Caki2 (cell line): ENCODE results near the gene LAG3. TPM values are rescaled to one million over a fixed set of nuclear protein-coding genes. Genes with fewer than 3 reads are reported as not detected.

Experiments used
- DNase-seq: peaks from one replicate; pipeline ENCODE4 v3.0.0-alpha.2; 2015; ENCODE audit warnings: low read depth
- in situ Hi-C: cut with HindIII; loops from 2 replicates; pipeline ENCODE4 v1.10.0; 2016; ENCODE audit warnings: low sequenced_read_pairs, low pct_unique_long_range_greater_than_20kb, mixed read lengths
- total RNA-seq: library from RNA; depleted of rRNA; stranded (reverse); fragments of >200 nt; shearing (Covaris generic); gene quantifications from 2 replicates; pipeline ENCODE4 v1.2.3, GENCODE V29; 2014; ENCODE audit warnings: low replicate concordance

LAG3 gene
- total RNA-seq, 1 experiment from 2014 or later = not detected

DNA sequence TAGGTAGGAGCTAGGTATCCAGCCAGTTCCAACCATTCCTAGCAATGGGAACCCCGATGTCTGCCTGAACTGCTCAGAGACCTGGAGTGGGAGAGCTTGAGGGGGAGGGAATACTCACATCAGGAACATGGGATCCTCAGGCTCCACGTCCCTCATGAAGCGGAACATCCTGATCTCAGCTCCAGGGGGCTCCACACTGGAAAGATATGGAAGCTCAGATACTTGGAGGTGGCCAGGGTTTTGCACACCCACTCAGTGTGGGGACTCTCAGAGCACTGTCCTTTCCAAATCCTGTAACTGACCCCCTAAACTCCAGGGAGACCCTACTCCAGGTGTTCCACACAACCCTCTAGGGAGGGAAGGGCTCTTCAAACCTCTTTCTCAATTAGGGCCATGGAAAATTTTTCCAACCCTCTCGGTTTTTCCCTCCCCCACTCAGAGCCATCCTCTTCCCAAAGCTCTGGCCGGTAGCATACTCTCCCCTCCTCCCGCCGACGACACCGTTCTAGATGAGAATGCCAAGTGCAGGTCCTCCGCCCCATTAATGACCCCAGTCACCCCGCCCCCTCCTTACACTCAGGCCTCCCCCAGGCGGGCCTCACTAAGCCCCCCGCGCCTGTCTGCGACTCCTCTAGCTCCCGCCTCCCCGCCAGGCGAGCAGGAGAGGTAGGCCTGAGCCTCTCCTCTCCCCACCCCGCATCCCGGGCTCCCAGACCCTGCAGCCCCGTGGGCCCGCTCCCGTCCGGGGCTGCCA lies 20.0 kb upstream of the LAG3 start:
- in situ Hi-C loops = no loop called here
- DNase-seq = peak; percentile 29

DNA sequence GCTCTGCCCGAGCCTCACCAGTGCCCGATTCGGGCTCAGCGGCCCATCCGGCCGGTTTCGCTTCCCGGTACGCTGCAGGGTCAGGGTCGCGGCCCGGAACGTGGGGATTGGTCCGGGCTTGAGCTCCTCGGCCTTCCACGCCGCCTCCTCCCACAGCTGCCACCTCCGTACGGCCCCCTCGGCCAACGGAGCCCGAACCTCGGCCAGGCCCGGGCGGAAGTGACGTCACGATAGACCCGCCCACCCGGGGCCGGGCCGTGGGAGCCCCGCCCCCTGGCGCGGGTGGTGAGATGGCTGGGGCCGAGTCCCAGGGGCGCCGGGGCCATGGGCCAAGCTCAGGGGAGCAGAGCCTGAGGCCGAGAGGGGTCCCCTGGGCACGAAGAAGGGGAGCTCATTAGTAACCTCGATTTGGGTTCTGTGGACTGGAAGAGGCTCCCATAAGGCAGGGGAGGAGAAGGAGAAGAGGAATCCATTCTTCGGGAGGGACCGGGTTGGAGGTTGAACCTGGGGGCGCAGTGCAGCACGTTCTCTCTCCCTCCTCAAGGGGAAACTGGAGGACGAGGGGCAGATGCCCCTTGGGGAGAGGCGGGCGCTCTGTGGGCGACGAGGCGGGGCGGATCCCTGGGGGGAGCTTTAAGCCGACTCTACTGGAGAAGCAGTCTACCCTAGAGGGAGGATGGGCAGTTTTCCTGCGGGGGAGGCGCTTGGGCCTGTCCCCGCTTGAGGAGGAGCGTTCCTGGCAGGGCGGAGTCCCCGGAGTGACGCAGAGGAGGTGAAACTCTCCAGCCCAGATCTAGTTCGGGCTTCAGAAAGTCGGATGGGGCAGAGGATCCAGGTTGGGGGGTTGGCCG lies 19.2 kb upstream of the LAG3 start, which contains the start of gene MLF2:
Gene MLF2 (minus strand): TSS at position 221 of the 851 bp plus-strand sequence. CDS start 807 bp downstream, outside the sequence.
- in situ Hi-C loops = no loop called here

DNA sequence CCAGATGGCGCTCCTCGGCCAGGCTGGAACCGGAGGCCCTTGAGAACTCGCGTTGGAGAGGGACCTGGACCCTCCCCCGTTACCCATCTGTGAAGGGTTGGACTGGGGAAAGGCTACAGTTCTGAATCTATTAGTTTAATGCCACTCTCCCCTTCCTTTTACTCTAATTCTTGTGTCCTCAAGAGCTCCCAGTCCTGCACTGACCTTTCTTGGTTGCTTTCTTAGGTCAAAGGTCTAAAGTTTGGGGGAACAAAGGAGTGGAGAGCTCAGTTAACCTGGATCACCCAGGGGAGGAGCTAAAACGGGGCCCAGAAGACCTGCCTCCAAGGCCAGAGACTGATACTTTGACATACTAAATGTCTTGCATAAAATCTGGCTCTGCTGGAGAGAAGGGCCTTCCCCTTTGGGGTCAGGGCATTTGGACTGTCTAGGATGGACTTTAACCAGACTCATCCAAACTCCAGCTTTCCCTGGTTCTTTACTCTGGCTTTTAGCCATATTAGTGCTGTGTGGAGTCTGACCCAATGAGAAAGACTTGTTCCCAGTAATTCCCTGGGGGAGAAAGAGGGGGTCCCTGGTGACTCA lies 18.5 kb upstream of the LAG3 start:
- in situ Hi-C loops = no loop called here
- DNase-seq = no peak

More for the DNA sequence above, 19.2 kb upstream of the LAG3 start, which contains the start of gene MLF2:
- DNase-seq = peak; percentile 98

DNA sequence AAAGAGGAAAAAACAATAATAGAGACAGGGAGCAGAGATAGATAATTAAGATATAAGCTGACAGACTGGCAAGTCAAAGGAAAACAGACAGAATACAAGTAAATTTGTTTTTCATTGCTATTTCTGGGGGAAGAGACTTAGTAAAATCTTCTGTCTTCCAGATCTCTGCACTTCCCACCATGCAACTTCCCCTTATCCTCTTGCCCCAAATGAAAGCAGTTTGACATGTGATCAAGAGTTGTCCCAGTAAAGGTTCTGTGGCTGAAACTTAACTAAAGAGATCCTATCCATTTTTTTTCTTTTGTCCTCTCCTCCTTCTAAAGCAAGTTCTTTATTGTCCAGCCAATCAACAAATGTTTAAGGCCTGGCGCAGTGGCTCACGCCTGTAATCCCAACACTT lies 17.9 kb upstream of the LAG3 start:
- in situ Hi-C loops = no loop called here

GRCh38 chr12:6757028-6757690 lies 15.2 kb upstream of the LAG3 start:
- in situ Hi-C loops = no loop called here
- no peak for DNase-seq

More for the DNA sequence above, 17.9 kb upstream of the LAG3 start:
- DNase-seq = no peak

DNA sequence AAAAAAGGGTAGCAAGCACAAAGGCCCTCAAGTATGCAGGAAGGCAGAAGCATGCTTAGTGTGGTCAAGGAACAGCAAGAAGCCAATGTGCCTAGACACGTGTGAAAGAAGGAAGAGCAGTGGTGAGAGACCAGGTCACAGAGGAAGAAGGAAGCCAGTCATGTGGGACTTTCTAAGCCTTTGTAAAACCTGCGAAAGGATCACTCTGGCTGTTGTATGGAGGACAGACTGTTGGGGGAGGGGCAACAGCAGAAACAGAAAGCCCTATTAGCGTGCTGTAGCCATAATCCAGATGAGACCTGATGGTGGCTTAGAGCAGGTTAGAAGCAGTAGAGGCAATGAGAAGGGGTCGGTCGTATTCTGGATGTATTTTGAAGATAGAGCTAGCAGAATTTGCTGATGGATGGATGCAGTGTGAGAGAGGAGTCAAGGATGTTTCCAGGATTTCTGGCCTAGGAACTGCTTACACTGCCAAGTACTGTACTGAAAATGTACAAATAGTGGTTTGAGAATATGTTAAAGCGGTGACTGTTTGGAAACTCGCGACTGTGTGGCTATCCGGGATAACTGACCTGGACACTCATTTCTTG lies 13.7 kb upstream of the LAG3 start:
- in situ Hi-C loops = no loop called here
- no peak for DNase-seq

DNA sequence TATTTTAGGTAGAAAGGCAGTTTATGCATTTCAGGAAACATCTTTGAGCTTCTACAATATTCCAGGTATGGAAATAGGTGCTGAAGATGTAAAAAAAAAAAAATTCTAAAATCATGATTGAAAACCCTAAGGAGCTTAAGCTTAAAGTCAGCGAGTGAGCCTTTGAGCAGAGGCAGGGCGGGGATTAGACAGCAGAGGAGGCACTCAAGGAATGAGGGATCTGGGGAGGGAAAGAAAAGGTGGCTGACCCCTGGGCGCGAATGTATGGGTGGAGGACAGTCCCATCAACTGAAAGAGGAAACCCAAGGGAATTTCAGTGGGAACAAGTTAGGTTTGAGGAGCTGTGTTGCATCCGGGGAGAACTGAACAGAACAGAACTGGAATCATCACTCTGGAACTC lies 12.6 kb upstream of the LAG3 start:
- in situ Hi-C loops = no loop called here
- DNase-seq = no peak

GRCh38 chr12:6763380-6763779 lies 8.9 kb upstream of the LAG3 start:
- no peak for DNase-seq
- in situ Hi-C loops = no loop called here

DNA sequence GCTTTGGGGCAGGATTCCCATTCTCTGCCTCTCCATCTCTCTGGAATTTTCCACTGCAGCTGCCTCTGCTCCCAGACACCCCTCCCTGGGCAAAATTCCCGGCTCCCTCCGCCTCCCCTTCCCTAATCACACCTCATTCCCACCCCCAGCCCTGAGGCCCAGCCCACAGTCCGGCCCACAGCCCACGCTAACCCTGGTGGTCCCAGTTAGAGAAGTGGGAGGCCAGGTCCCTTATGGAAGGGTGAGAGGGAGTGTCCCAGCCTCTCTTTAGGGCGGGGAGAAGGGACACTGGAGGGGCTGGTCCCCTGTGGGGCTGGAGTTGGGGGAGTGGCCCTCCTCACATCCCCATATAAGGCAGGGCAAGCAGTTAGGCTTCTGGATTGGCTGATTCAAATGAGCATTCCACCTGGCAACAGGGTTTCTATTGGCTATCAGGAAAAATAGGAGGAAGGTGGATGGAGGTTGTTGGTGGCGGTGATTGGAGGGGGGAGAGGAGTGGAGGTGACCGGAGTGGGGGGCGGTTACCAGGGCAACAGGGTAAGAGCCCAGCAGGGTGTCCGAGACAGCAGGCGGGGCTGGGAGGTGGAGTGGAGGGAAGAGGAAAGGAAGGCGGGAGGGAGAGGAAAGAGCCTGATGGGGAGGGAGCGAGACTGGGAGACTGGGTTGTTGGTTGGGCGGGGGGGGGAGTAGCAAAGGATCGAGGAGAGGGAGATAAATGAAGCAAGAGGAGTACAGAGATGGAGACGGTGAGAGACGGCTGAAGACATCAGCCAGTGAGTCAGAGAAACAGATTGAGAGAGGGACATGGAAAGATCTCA lies 8.1 kb upstream of the LAG3 start:
- peak; percentile 100 for DNase-seq
- in situ Hi-C loops = no loop called here

GRCh38 chr12:6765048-6765633 lies 7.2 kb upstream of the LAG3 start:
- in situ Hi-C loops = no loop called here
- DNase-seq = peak; percentile 37

DNA sequence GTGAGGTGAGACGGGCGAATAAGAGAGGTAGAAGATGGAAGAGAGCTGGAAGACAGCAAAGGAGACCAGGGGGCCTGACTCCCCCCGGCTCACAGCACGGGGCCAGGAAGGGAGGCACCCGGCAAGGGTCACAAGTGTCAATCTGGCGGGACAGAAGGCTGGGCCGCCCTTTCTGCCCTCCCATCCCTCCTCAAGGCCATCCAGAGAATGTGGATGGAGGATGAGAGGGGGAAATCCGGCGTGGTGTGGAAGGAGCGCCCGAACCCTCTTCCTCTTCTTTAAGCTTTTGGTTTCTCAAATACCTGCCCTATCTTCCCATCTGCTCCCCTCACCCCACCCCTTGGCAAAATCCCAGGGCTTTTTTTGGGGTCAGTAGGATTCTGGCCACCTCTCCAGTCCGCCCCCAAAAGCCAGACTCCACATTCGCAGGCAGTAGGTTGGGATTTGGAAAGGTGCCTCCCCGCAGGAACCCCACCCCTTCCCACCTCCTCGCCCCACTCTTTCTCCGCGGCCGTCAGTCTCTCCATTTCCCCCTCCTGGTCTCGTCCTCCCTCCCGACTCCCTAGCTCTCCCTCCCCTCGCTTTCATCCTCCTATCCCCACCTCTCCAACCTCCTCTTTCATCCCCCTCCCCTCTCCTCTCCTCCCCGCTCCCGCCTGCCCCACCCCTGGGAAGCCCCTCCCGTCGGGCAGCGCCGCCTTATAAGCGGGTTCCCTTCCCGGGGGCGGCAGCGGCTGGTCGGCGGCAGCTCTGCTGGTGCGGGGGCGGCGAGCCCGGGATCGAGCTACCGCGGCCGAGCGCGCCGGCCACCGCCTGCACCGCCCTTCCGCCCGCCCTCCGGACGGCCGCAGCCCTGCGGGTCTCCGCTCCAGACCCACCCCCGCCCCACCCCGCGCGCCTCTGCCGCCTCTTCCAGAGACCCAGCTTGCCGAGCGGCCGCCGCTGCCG lies 6.4 kb upstream of the LAG3 start, which contains the start of gene PTMS:
Gene PTMS (plus strand): TSS at position 730 of the 948 bp plus-strand sequence. CDS start 343 bp downstream, outside the sequence.
- in situ Hi-C loops = no loop called here
- DNase-seq = peak; percentile 89

- peak; percentile 73 for DNase-seq
- in situ Hi-C loops = no loop called here
Measured at GRCh38 chr12:6766651-6767349, 5.5 kb upstream of the LAG3 start.

DNA sequence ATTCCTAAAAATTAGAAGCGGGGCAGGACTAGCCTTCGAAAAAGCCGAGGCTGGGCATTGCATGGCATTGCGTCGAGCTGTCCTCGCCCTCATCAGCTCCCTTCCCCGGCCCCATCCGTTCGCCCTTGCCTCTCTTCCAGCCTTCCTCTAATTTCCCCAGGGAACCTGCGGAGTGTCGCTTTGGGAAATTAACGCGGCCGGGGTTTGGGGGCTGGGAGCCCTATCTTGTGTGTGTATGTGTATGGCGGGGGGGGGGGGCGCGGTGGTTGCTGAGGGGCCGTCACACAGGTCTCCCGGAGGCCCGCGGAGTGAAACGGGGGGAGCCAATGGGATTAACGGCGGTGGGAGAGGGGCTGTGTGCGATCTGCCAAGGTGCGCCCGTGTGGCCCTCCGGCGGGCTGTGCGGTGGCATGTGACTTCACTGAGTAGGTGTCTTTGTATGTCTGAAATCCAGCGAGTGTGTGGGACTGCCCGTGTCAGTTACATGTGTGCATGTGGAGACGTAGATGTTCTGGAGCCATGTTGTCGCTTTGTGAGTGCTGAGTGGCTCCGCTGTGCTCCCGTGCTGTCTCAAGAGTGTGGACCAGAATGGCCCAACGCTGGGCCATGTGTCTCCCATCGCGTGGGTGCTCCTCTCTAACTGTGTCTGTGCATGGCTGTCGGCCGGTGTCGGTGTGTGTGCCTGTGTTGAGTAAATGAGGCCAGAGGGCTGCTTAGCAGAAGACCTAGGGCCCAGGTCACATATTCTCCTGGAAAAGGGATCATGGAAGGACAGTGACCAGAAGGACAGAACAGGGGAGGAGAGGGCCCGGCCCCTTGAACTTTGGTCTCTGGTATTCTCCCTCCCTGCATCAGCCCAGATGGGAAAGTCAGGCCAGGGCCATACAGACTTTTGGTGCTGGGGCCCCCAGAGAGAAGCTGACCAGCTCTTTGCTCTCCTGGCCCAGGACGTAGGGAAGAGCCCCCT lies 4.7 kb upstream of the LAG3 start:
- DNase-seq = no peak

DNA sequence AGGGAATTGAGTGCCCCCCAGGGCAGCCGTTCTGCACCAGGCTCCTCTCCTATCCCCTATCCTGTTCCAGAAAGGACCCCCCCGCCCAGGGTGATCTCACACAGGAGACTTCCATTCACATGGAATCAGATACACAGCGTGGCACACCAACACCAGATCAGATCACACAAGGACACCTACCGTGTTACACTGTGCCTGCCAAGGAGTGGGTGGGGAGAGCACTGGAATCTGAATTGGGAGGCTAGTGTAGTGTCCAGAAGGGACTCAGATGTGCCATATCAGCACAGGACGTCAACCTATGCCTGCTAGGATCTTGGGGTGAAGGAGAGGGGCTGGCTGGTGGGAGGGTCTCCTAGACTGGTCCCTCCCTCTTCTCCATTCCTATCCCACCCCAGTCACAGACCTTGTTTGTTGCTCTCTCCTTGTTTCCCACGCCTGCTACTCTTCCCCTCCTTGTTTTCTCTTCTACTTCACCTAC lies 3.8 kb upstream of the LAG3 start:
- in situ Hi-C loops = no loop called here
- DNase-seq = no peak

More for the DNA sequence above, 4.7 kb upstream of the LAG3 start:
- in situ Hi-C loops = no loop called here
